Subcutaneous adipose tissue (tissue), 4 donors: Measurements from ENCODE around the gene ACTL8. TPM values are rescaled to one million over a fixed set of nuclear protein-coding genes. Genes with fewer than 3 reads are reported as not detected.

Source experiments
- CTCF ChIP-seq: fragments of 450-650 bp; IDR thresholded peaks from one replicate; pipeline ENCODE4 v1.5.1; 2016; ENCODE audit warnings: low read depth, mild to moderate bottlenecking, control low read depth, antibody characterized with exemption, moderate library complexity
- total RNA-seq, 4 donors: library from RNA; depleted of rRNA; stranded (reverse); fragments of >200 nt; gene quantifications; one replicate each; pipeline ENCODE4 v1.1.0, GENCODE V29; 2016

ACTL8 gene
- total RNA-seq, 4 donors from 2014 or later = not detected

- no peak for TF ChIP-seq CTCF
These were observed 114.7 kb downstream of the ACTL8 start for GRCh38 chr1:17869815-17870214.

- TF ChIP-seq CTCF = no peak
These were observed 115.5 kb downstream of the ACTL8 start for GRCh38 chr1:17870679-17871078.

GRCh38 chr1:17873007-17873675 lies 118.0 kb downstream of the ACTL8 start:
- no peak for TF ChIP-seq CTCF

GRCh38 chr1:17874231-17874630 lies 119.1 kb downstream of the ACTL8 start:
- TF ChIP-seq CTCF = no peak

- no peak for TF ChIP-seq CTCF
These were observed 119.6 kb downstream of the ACTL8 start for GRCh38 chr1:17874710-17875109.

- no peak for TF ChIP-seq CTCF
These were observed 120.2 kb downstream of the ACTL8 start for GRCh38 chr1:17875171-17875881.

GRCh38 chr1:17875882-17876280 lies 120.7 kb downstream of the ACTL8 start:
- TF ChIP-seq CTCF = no peak

Other genes starting within 250 kb of the ACTL8 start
- 10 to 100 TPM; 19.1 to 54.6 (median 41.7) TPM for gene ARHGEF10L, start 215.6 kb upstream of the ACTL8 start, total RNA-seq